Mesenchymal stem cell (in vitro differentiated cells and primary cell): Measurements from ENCODE around the gene PLCG2.

Source experiments
- DNase-seq: peaks from one replicate; pipeline ENCODE4 v3.0.0-alpha.2; 2013
- H2AFZ ChIP-seq: one replicate; pipeline ENCODE4 v1.6.1; 2013; ENCODE audit warnings: low read depth, mild to moderate bottlenecking, control low read depth, inconsistent platforms, low read length, moderate library complexity
- H2AK5ac ChIP-seq: 2 replicates; pipeline ENCODE4 v1.6.1; 2013; ENCODE audit warnings: low read length, moderate library complexity, mild to moderate bottlenecking, inconsistent platforms; ENCODE audit not compliant: severe bottlenecking
- H2BK120ac ChIP-seq: one replicate; pipeline ENCODE4 v1.6.1; 2013; ENCODE audit warnings: low read depth, mild to moderate bottlenecking, inconsistent platforms, low read length, moderate library complexity
- H2BK12ac ChIP-seq, 2 experiments: one replicate each; pipeline ENCODE4 v1.6.1; 2013; ENCODE audit warnings: inconsistent platforms in 2 of 2, low read length in 2 of 2, mild to moderate bottlenecking in 2 of 2, moderate library complexity in 2 of 2, control low read depth in 1 of 2
- H2BK15ac ChIP-seq: one replicate; pipeline ENCODE4 v1.6.1; 2013; ENCODE audit warnings: mild to moderate bottlenecking, low read depth, inconsistent platforms; ENCODE audit not compliant: poor library complexity, severe bottlenecking
- H2BK5ac ChIP-seq: 2 replicates; pipeline ENCODE4 v1.6.1; 2013; ENCODE audit warnings: low read depth, mild to moderate bottlenecking, low read length, control low read depth, inconsistent platforms; ENCODE audit not compliant: poor library complexity, severe bottlenecking
- H3K14ac ChIP-seq, 2 experiments: one replicate each; pipeline ENCODE4 v1.6.1; 2013; ENCODE audit warnings: inconsistent platforms in 2 of 2, low read length in 2 of 2, control low read depth in 1 of 2, mild to moderate bottlenecking in 1 of 2, moderate library complexity in 1 of 2
- H3K18ac ChIP-seq, 2 experiments: one replicate each; pipeline ENCODE4 v1.6.1; 2013; ENCODE audit warnings: inconsistent platforms in 2 of 2, low read length in 2 of 2, control low read depth in 1 of 2, low read depth in 1 of 2, mild to moderate bottlenecking in 1 of 2
- H3K23ac ChIP-seq, 2 experiments: one replicate each; pipeline ENCODE4 v1.6.1; 2013; ENCODE audit warnings: inconsistent platforms in 2 of 2, low read length in 2 of 2, mild to moderate bottlenecking in 2 of 2, moderate library complexity in 2 of 2, control low read depth in 1 of 2
- H3K27ac ChIP-seq: 2 replicates; pipeline ENCODE4 v1.5.1; 2013; ENCODE audit warnings: mild to moderate bottlenecking, moderate library complexity, low read length, control low read depth, inconsistent platforms; ENCODE audit not compliant: poor library complexity, severe bottlenecking
- H3K27me3 ChIP-seq, 2 experiments: 2 replicates each; pipeline versions ENCODE4 v1.6.1 to v1.7.0; 2013; ENCODE audit warnings: low read length in 2 of 2, mild to moderate bottlenecking in 2 of 2, moderate library complexity in 2 of 2, control low read depth in 1 of 2, inconsistent platforms in 1 of 2; ENCODE audit not compliant: control insufficient read depth in 1 of 2, insufficient read depth in 1 of 2
- H3K36me3 ChIP-seq, 2 experiments: 2 replicates each; pipeline versions ENCODE4 v1.6.1 to v1.7.0; 2013; ENCODE audit warnings: low read length in 2 of 2, control low read depth in 1 of 2, inconsistent platforms in 1 of 2, low read depth in 1 of 2, mild to moderate bottlenecking in 1 of 2; ENCODE audit not compliant: insufficient read depth in 2 of 2, control insufficient read depth in 1 of 2
- H3K4ac ChIP-seq, 2 experiments: one replicate each; pipeline ENCODE4 v1.6.1; 2013; ENCODE audit warnings: inconsistent platforms in 2 of 2, low read length in 2 of 2, mild to moderate bottlenecking in 2 of 2, moderate library complexity in 2 of 2, control low read depth in 1 of 2, low read depth in 1 of 2
- H3K4me1 ChIP-seq: 2 replicates; pipeline ENCODE4 v1.6.1; 2013; ENCODE audit warnings: low read depth, low read length, control low read depth; ENCODE audit not compliant: control insufficient read depth, insufficient read depth
- H3K4me2 ChIP-seq: 2 replicates; pipeline ENCODE4 v1.6.1; 2013; ENCODE audit warnings: low read length, mild to moderate bottlenecking, inconsistent platforms; ENCODE audit not compliant: poor library complexity, severe bottlenecking
- H3K4me3 ChIP-seq, 2 experiments: 2 replicates each; pipeline versions ENCODE4 v1.5.1 to v1.7.0; 2013; ENCODE audit warnings: low read length in 2 of 2, mild to moderate bottlenecking in 2 of 2, control low read depth in 1 of 2, low read depth in 1 of 2; ENCODE audit not compliant: insufficient read depth in 1 of 2
- H3K79me1 ChIP-seq: replicated peaks from 2 replicates; pipeline ENCODE4 v1.6.1; 2013; ENCODE audit warnings: mild to moderate bottlenecking, control low read depth, low read length, inconsistent platforms; ENCODE audit not compliant: poor library complexity, severe bottlenecking
- H3K9ac ChIP-seq: 2 replicates; pipeline ENCODE4 v1.7.0; 2013; ENCODE audit warnings: mild to moderate bottlenecking, low read length, moderate library complexity
- H3K9me3 ChIP-seq: 2 replicates; pipeline ENCODE4 v1.7.0; 2013; ENCODE audit warnings: mild to moderate bottlenecking, low read length; ENCODE audit not compliant: control insufficient read depth
- H4K8ac ChIP-seq: one replicate; pipeline ENCODE4 v1.6.1; 2013; ENCODE audit warnings: inconsistent platforms, mild to moderate bottlenecking, low read length, moderate library complexity
- H4K91ac ChIP-seq: one replicate; pipeline ENCODE4 v1.6.1; 2013; ENCODE audit warnings: mild to moderate bottlenecking, low read length, inconsistent platforms
- WGBS: methylation state at CpG from one replicate; pipeline ENCODE4 v1.1.7; 2013; ENCODE audit warnings: mixed read lengths; 5-methylcytosine and 5-hydroxymethylcytosine counted together

PLCG2 gene

GRCh38 chr16:82011199-82011641 is 232.1 kb downstream of the PLCG2 start, which contains the start of gene SDR42E1:
Gene SDR42E1 (minus strand): TSS chr16:82011470. CDS start chr16:82000858, 10,612 bp downstream.
- Histone ChIP-seq H3K4me2 (no peak within 1 kb of the TSS), H3K18ac (no peak within 1 kb of the TSS), H3K79me1 (no peaks in the 10 kb centered on the region), H3K9ac (no peak within 1 kb of the TSS), H2BK15ac (no peak within 1 kb of the TSS), H3K23ac (no peak within 1 kb of the TSS), H4K8ac (no peak within 1 kb of the TSS), H3K9me3 (peaks cover 21% of the 10 kb centered on the region), H3K4me1 (no peaks in the 10 kb centered on the region), H3K27ac (no peak within 1 kb of the TSS), H2BK120ac (no peak within 1 kb of the TSS), H3K36me3 (no peaks in the 10 kb centered on the region), H3K4ac (no peak within 1 kb of the TSS), H2AFZ (no peak within 1 kb of the TSS), H3K4me3 (peak within 1 kb of the TSS in 1 of 2 experiments; percentile 32), H2BK5ac (no peak within 1 kb of the TSS), H3K14ac (no peak within 1 kb of the TSS), H4K91ac (no peak within 1 kb of the TSS), H3K27me3 (peaks cover 6 to 22% of the 10 kb centered on the region in 2 experiments), H2AK5ac (no peak within 1 kb of the TSS), H2BK12ac (no peak within 1 kb of the TSS)
- WGBS = 95% methylated on average over 32 of the region's 32 CpGs
- no peak for DNase-seq
